ENCODE results near the gene HDGFL2. TPM values are rescaled to one million over a fixed set of nuclear protein-coding genes. Genes with fewer than 3 reads are reported as not detected.

Gene HDGFL2
- total and polyA plus RNA-seq, 4 donors = 3.4 to 15.7 (median 14.1) TPM

DNA sequence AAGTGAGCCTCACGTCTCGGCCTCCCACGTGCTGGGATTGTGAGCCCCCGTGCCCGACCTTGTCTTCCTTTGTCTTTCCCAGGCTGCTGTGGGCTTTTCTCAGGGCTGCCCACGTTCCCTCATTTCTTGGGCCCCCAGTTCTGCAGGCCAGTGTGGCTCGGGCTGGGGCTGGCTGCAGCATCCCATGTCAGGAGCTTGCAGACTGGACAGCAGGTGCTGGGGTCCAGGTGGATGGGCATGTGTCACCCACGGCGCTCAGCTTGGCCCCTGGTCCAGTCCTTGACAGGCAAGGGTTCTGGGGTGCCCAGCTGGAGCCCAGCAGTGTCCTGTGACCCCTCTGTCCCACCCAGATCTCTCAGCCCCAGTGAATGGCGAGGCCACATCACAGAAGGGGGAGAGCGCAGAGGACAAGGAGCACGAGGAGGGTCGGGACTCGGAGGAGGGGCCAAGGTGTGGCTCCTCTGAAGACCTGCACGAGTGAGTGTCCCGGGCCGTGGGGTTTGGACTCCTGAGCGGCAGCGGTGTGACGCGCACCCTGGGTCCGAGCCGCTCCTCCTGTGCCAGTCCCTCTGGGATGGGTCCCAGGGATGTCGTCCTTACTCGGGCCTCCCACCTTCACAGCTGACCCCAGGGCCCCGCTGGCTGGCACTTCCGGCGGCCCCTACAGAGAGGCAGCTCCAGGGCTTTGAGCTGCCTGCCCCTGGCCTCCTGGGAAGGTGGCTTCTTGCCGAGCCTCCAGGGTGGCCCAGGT, 28.9 kb downstream of the HDGFL2 start:
- Histone ChIP-seq H3K4me1 (ENCODE audit: control insufficient read depth in 4 of 4, insufficient read depth in 4 of 4, low read length in 3 of 4) (no peaks in the 10 kb centered on the region), H3K9ac (ENCODE audit: low read depth in 1 of 2, low read length in 2 of 2) (no peak overlapping the region), H3K27me3 (ENCODE audit: control insufficient read depth in 4 of 4, insufficient read depth in 4 of 4, low read length in 3 of 4) (no peaks in the 10 kb centered on the region), H3K27ac (ENCODE audit: low read depth in 1 of 2, low read length in 2 of 2) (no peak overlapping the region), H3K4me3 (ENCODE audit: low read depth in 1 of 3, low read length in 3 of 3) (no peak overlapping the region), H3K36me3 (ENCODE audit: control insufficient read depth in 4 of 4, insufficient read depth in 3 of 4, low read depth in 1 of 4, low read length in 3 of 4) (peaks cover 12 to 70% (median 25%) of the 10 kb centered on the region in 4 donors), H3K9me3 (ENCODE audit: control insufficient read depth in 4 of 4, low read length in 3 of 4) (no peaks in the 10 kb centered on the region)
- DNase-seq (ENCODE audit: low spot score) = no peak
- TF ChIP-seq, protein P1, sequence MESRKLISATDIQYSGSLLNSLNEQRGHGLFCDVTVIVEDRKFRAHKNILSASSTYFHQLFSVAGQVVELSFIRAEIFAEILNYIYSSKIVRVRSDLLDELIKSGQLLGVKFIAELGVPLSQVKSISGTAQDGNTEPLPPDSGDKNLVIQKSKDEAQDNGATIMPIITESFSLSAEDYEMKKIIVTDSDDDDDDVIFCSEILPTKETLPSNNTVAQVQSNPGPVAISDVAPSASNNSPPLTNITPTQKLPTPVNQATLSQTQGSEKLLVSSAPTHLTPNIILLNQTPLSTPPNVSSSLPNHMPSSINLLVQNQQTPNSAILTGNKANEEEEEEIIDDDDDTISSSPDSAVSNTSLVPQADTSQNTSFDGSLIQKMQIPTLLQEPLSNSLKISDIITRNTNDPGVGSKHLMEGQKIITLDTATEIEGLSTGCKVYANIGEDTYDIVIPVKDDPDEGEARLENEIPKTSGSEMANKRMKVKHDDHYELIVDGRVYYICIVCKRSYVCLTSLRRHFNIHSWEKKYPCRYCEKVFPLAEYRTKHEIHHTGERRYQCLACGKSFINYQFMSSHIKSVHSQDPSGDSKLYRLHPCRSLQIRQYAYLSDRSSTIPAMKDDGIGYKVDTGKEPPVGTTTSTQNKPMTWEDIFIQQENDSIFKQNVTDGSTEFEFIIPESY (IDR thresholded peaks at IDR 0.05) = no peak
- no peak for TF ChIP-seq RAD21 (IDR thresholded peaks at IDR 0.05)
- WGBS = 95% methylated on average over 29 of the region's 29 CpGs

DNA sequence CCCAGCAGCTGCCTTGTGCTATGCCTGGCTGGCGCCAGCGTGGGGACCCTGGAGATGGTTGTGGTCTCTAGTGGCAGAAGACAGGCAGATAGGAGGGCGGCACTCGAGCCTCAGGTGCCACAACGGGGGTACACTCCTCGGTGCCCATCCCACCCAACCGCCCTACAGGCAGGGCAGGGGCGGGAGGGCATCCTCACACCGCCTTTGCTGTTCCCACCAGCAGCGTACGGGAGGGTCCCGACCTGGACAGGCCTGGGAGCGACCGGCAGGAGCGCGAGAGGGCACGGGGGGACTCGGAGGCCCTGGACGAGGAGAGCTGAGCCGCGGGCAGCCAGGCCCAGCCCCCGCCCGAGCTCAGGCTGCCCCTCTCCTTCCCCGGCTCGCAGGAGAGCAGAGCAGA, 29.6 kb downstream of the HDGFL2 start:
- 94% methylated on average over 25 of the region's 25 CpGs for WGBS
- H3K27me3 ChIP-seq (ENCODE audit: control insufficient read depth in 4 of 4, insufficient read depth in 4 of 4, low read length in 3 of 4) = no peaks in the 10 kb centered on the region
- H3K4me1 ChIP-seq (ENCODE audit: control insufficient read depth in 4 of 4, insufficient read depth in 4 of 4, low read length in 3 of 4) = no peaks in the 10 kb centered on the region
- no peak overlapping the region for H3K27ac ChIP-seq (ENCODE audit: low read depth in 1 of 2, low read length in 2 of 2)
- peaks cover 12 to 73% (median 26%) of the 10 kb centered on the region in 4 donors for H3K36me3 ChIP-seq (ENCODE audit: control insufficient read depth in 4 of 4, insufficient read depth in 3 of 4, low read depth in 1 of 4, low read length in 3 of 4)
- no peak overlapping the region for H3K9ac ChIP-seq (ENCODE audit: low read depth in 1 of 2, low read length in 2 of 2)
- TF ChIP-seq, protein P2, sequence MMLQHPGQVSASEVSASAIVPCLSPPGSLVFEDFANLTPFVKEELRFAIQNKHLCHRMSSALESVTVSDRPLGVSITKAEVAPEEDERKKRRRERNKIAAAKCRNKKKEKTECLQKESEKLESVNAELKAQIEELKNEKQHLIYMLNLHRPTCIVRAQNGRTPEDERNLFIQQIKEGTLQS (IDR thresholded peaks at IDR 0.05) = no peak
- TF ChIP-seq HNF4A (conservative IDR thresholded peaks at IDR 0.05) (no peak), EGR1 (IDR thresholded peaks at IDR 0.05; ENCODE audit: low read depth in 2 of 2) (no peak)
- no peak for DNase-seq (ENCODE audit: low spot score)
- no peaks in the 10 kb centered on the region for H3K9me3 ChIP-seq (ENCODE audit: control insufficient read depth in 4 of 4, low read length in 3 of 4)
- H3K4me3 ChIP-seq (ENCODE audit: low read depth in 1 of 3, low read length in 3 of 3) = no peak overlapping the region

DNA sequence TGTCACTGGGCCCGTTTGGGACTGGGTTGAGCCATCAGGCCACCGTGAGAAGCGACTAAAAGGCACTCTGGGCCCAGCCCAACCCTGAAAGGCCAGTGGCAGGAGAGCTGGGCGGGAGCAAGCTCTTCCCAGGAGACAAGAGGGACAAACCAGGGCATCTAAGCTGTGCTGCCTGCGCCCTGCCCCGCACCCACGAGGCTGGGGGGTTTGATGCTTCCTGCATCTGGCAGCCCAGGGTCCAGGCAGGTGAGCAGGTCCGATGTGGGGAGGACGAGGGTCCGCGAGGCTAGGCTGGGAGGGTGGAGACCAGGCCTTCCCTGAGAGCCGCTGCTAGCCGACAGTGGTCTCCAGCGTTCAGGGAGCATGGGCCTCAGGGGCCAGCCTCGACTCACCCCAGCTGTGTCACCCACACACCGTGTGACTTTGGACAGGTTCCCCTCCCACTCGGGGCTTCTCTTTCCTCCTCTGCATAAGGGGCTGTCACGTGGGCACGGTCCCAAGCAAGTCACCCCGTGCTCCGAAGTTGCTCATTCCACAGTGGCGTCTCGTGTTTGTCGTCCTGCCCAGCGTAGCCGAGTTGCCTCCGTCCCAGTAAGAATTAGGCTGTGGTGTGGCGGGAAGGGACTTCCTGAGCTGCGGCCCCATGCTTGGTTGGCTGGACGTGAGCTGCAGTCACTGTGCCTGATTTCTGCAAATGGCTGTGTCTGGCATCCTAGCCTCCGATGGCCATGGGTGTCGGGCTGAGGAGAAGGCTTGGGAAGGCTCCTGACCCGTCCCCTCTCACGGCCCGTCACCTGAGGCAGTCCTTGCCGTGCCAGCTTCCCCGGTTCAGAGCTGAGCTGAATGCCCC, 30.4 kb downstream of the HDGFL2 start:
- Histone ChIP-seq H3K4me1 (ENCODE audit: control insufficient read depth in 4 of 4, insufficient read depth in 4 of 4, low read length in 3 of 4) (no peaks in the 10 kb centered on the region), H3K27me3 (ENCODE audit: control insufficient read depth in 4 of 4, insufficient read depth in 4 of 4, low read length in 3 of 4) (no peaks in the 10 kb centered on the region), H3K36me3 (ENCODE audit: control insufficient read depth in 4 of 4, insufficient read depth in 3 of 4, low read depth in 1 of 4, low read length in 3 of 4) (peaks cover 12 to 78% (median 28%) of the 10 kb centered on the region in 4 donors), H3K4me3 (ENCODE audit: low read depth in 1 of 3, low read length in 3 of 3) (no peak overlapping the region), H3K9ac (ENCODE audit: low read depth in 1 of 2, low read length in 2 of 2) (no peak overlapping the region), H3K9me3 (ENCODE audit: control insufficient read depth in 4 of 4, low read length in 3 of 4) (no peaks in the 10 kb centered on the region), H3K27ac (ENCODE audit: low read depth in 1 of 2, low read length in 2 of 2) (no peak overlapping the region)
- no peak for DNase-seq (ENCODE audit: low spot score)
- no peak for TF ChIP-seq FOXA1 (IDR thresholded peaks at IDR 0.05)
- TF ChIP-seq, protein P3, sequence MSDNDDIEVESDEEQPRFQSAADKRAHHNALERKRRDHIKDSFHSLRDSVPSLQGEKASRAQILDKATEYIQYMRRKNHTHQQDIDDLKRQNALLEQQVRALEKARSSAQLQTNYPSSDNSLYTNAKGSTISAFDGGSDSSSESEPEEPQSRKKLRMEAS (IDR thresholded peaks at IDR 0.05) = no peak
- TF ChIP-seq, protein P1 (IDR thresholded peaks at IDR 0.05) = no peak
- no peak for TF ChIP-seq HNF4A (conservative IDR thresholded peaks at IDR 0.05)
- TF ChIP-seq, protein P4, sequence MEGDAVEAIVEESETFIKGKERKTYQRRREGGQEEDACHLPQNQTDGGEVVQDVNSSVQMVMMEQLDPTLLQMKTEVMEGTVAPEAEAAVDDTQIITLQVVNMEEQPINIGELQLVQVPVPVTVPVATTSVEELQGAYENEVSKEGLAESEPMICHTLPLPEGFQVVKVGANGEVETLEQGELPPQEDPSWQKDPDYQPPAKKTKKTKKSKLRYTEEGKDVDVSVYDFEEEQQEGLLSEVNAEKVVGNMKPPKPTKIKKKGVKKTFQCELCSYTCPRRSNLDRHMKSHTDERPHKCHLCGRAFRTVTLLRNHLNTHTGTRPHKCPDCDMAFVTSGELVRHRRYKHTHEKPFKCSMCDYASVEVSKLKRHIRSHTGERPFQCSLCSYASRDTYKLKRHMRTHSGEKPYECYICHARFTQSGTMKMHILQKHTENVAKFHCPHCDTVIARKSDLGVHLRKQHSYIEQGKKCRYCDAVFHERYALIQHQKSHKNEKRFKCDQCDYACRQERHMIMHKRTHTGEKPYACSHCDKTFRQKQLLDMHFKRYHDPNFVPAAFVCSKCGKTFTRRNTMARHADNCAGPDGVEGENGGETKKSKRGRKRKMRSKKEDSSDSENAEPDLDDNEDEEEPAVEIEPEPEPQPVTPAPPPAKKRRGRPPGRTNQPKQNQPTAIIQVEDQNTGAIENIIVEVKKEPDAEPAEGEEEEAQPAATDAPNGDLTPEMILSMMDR (IDR thresholded peaks at IDR 0.05; ENCODE audit: low read depth, low read length, missing input control) = no peak
- TF ChIP-seq, protein P5, sequence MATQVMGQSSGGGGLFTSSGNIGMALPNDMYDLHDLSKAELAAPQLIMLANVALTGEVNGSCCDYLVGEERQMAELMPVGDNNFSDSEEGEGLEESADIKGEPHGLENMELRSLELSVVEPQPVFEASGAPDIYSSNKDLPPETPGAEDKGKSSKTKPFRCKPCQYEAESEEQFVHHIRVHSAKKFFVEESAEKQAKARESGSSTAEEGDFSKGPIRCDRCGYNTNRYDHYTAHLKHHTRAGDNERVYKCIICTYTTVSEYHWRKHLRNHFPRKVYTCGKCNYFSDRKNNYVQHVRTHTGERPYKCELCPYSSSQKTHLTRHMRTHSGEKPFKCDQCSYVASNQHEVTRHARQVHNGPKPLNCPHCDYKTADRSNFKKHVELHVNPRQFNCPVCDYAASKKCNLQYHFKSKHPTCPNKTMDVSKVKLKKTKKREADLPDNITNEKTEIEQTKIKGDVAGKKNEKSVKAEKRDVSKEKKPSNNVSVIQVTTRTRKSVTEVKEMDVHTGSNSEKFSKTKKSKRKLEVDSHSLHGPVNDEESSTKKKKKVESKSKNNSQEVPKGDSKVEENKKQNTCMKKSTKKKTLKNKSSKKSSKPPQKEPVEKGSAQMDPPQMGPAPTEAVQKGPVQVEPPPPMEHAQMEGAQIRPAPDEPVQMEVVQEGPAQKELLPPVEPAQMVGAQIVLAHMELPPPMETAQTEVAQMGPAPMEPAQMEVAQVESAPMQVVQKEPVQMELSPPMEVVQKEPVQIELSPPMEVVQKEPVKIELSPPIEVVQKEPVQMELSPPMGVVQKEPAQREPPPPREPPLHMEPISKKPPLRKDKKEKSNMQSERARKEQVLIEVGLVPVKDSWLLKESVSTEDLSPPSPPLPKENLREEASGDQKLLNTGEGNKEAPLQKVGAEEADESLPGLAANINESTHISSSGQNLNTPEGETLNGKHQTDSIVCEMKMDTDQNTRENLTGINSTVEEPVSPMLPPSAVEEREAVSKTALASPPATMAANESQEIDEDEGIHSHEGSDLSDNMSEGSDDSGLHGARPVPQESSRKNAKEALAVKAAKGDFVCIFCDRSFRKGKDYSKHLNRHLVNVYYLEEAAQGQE (IDR thresholded peaks at IDR 0.05) = no peak
- no peak for TF ChIP-seq EGR1 (IDR thresholded peaks at IDR 0.05; ENCODE audit: low read depth in 2 of 2)
- TF ChIP-seq SP1 (IDR thresholded peaks at IDR 0.05) = no peak
- TF ChIP-seq RXRA (IDR thresholded peaks at IDR 0.05) = no peak
- no peak for TF ChIP-seq HNF4G (IDR thresholded peaks at IDR 0.05)
- no peak for TF ChIP-seq YY1 (IDR thresholded peaks at IDR 0.05)
- TF ChIP-seq TAF1 (conservative IDR thresholded peaks at IDR 0.05) = no peak
- TF ChIP-seq FOXA2 (IDR thresholded peaks at IDR 0.05) = no peak
- 91% methylated on average over 37 of the region's 37 CpGs for WGBS

Data from liver (tissue), 9 donors.